Tibial nerve (tissue), 4 donors: ENCODE results near the gene MTMR2.

ENCODE experiments used
- EP300 ChIP-seq, 2 donors: sonication (generic); formaldehyde crosslinking; IDR thresholded peaks; one replicate each; pipeline ENCODE4 v1.6.1; 2017; ENCODE audit warnings: antibody characterized with exemption in 2 of 2, mild to moderate bottlenecking in 1 of 2
- POLR2A ChIP-seq, 2 donors: fragments of 450-650 bp; IDR thresholded peaks; one replicate each; pipeline ENCODE4 v1.6.1; 2017; ENCODE audit warnings: antibody characterized with exemption in 2 of 2, mild to moderate bottlenecking in 2 of 2, moderate library complexity in 2 of 2
- TF ChIP-seq, protein P1 (sequence below), 5 experiments: fragments of 200-600 bp in 3 of 5; fragments of 450-650 bp in 2 of 5; sonication (generic) in 3 of 5; IDR thresholded peaks; one replicate each; pipeline ENCODE4 v1.5.1; 2016 to 2019; ENCODE audit warnings: antibody characterized with exemption in 5 of 5, mild to moderate bottlenecking in 3 of 5, moderate library complexity in 2 of 5

DNA sequence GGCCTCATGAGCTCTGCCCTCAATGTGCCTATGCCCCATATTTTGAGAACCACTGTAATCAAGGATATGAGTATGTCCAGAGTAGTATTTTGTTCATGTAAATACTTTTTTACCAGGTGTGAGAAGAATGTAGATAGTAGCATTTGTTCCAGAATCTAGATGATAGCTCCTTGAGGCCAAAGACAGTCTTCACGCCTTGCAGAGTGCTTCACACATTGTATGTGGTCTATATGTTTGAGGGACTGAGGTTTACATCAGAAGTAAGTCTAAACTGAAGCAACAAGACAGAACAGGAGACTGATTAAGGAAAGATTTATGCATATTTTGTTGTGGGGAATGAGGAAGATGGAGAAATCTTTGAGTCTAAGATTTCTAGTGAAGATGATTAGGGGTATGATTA lies 121.1 kb downstream of the MTMR2 start:
- TF ChIP-seq, protein P1, sequence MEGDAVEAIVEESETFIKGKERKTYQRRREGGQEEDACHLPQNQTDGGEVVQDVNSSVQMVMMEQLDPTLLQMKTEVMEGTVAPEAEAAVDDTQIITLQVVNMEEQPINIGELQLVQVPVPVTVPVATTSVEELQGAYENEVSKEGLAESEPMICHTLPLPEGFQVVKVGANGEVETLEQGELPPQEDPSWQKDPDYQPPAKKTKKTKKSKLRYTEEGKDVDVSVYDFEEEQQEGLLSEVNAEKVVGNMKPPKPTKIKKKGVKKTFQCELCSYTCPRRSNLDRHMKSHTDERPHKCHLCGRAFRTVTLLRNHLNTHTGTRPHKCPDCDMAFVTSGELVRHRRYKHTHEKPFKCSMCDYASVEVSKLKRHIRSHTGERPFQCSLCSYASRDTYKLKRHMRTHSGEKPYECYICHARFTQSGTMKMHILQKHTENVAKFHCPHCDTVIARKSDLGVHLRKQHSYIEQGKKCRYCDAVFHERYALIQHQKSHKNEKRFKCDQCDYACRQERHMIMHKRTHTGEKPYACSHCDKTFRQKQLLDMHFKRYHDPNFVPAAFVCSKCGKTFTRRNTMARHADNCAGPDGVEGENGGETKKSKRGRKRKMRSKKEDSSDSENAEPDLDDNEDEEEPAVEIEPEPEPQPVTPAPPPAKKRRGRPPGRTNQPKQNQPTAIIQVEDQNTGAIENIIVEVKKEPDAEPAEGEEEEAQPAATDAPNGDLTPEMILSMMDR (IDR thresholded peaks at IDR 0.05), result no peak
- TF ChIP-seq POLR2A (IDR thresholded peaks at IDR 0.05) (no peak), EP300 (IDR thresholded peaks at IDR 0.05) (no peak)
